ENCODE results near the gene TSPAN3. TPM values are rescaled to one million over a fixed set of nuclear protein-coding genes. Genes with fewer than 3 reads are reported as not detected.

Gene TSPAN3
- total and polyA plus RNA-seq, 2 donors (not counting 3 experiments of a cell fraction or from before 2014, with no cell fraction given): 215 to 606 TPM

- Histone ChIP-seq H3K27ac (ENCODE audit: insufficient read depth, low read depth, low read length) (no peak overlapping the region), H3K9me1 (replicated peaks; ENCODE audit: control insufficient read depth, extremely low read depth, insufficient read depth, low read length) (no peaks in the 10 kb centered on the region), H3K27me3 (ENCODE audit: control insufficient read depth in 2 of 2, insufficient read depth in 2 of 2, low read length in 2 of 2) (peaks cover 0 to 2% of the 10 kb centered on the region in 2 experiments), H3K9ac (replicated peaks; ENCODE audit: extremely low read depth, insufficient read depth, low read length) (no peak overlapping the region), H4K20me1 (replicated peaks; ENCODE audit: control insufficient read depth, extremely low read depth, insufficient read depth, low read length) (no peaks in the 10 kb centered on the region), H3K4me2 (ENCODE audit: insufficient read depth, low read length) (no peak overlapping the region), H3K79me2 (ENCODE audit: control insufficient read depth, insufficient read depth, low read length) (no peaks in the 10 kb centered on the region), H3K4me1 (ENCODE audit: control insufficient read depth, extremely low read depth, insufficient read depth, low read length) (no peaks in the 10 kb centered on the region), H3K4me3 (replicated peaks in 1 of 3; ENCODE audit: insufficient read depth in 1 of 3, low read depth in 1 of 3, low read length in 3 of 3) (no peak overlapping the region), H3K9me3 (replicated peaks; ENCODE audit: control insufficient read depth, insufficient read depth, low read length) (no peaks in the 10 kb centered on the region), H2AFZ (ENCODE audit: low read depth, low read length) (no peak overlapping the region), H3K36me3 (ENCODE audit: control insufficient read depth in 2 of 2, extremely low read depth in 1 of 2, insufficient read depth in 2 of 2, low read length in 2 of 2) (no peaks in the 10 kb centered on the region)
- no peak for DNase-seq (ENCODE audit: low read depth, low spot score)
- TF ChIP-seq POLR2A (IDR thresholded peaks at IDR 0.05; ENCODE audit: low read depth, low read length) (no peak), GATA2 (IDR thresholded peaks at IDR 0.05; ENCODE audit: insufficient read depth, insufficient read length, low read depth, low read length) (no peak), EZH2 (IDR thresholded peaks at IDR 0.05; ENCODE audit: borderline replicate concordance, low read depth, low read length, severe bottlenecking) (no peak), POLR2AphosphoS5 (IDR thresholded peaks at IDR 0.05; ENCODE audit: insufficient read depth, low read depth, low read length) (no peak)
- intact Hi-C loops (cut with micrococcal nuclease): no loop called here
- no TSS peak for BruUV-seq (replicated peaks)
- dilution Hi-C loops (cut with MboI; ENCODE audit: extremely low pct_ligation_motif_present, low sequenced_read_pairs): no loop called here
- ChIA-PET POLR2A (interaction anchor here (0.7 kb wide), 2 partner anchors 448 to 450 kb away, joined by 3 to 7 read pairs; no protein-coding TSS in a partner anchor), CTCF (interaction anchor here (0.7 to 1.9 kb wide), 3 partner anchors 14 to 450 kb away, joined by 3 to 4 read pairs (median 3); no protein-coding TSS in a partner anchor)
- FAIRE-seq: no peak
These were observed 22.5 kb upstream of the TSPAN3 start for GRCh38 chr15:77093436-77093835.

DNA sequence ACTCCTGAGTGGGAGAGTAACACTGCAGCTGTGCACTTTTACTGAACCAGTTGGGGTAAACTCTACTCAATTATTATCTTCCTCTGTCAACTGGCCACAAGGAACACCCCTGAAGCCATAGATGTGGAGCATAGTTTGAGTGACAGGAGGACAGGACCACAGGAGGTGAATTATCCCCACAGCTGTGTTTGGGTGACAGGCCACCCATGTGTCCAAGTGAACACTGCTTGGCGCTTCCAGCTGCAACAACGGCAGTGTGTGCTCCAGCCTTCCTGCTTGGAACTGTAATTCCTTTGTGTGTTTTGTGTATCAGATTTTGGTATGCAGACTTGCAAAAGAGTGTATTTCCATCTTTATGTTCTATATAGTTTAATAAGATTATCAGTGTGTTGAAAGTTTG, 20.2 kb upstream of the TSPAN3 start:
- Histone ChIP-seq H3K27ac (ENCODE audit: insufficient read depth, low read depth, low read length) (no peak overlapping the region), H3K36me3 (ENCODE audit: control insufficient read depth in 2 of 2, extremely low read depth in 1 of 2, insufficient read depth in 2 of 2, low read length in 2 of 2) (no peaks in the 10 kb centered on the region), H4K20me1 (replicated peaks; ENCODE audit: control insufficient read depth, extremely low read depth, insufficient read depth, low read length) (no peaks in the 10 kb centered on the region), H3K27me3 (ENCODE audit: control insufficient read depth in 2 of 2, insufficient read depth in 2 of 2, low read length in 2 of 2) (peaks cover 0 to 2% of the 10 kb centered on the region in 2 experiments), H3K4me1 (ENCODE audit: control insufficient read depth, extremely low read depth, insufficient read depth, low read length) (no peaks in the 10 kb centered on the region), H3K4me3 (replicated peaks in 1 of 3; ENCODE audit: insufficient read depth in 1 of 3, low read depth in 1 of 3, low read length in 3 of 3) (no peak overlapping the region), H3K9me3 (replicated peaks; ENCODE audit: control insufficient read depth, insufficient read depth, low read length) (no peaks in the 10 kb centered on the region), H2AFZ (ENCODE audit: low read depth, low read length) (no peak overlapping the region), H3K4me2 (ENCODE audit: insufficient read depth, low read length) (no peak overlapping the region), H3K9me1 (replicated peaks; ENCODE audit: control insufficient read depth, extremely low read depth, insufficient read depth, low read length) (no peaks in the 10 kb centered on the region), H3K79me2 (ENCODE audit: control insufficient read depth, insufficient read depth, low read length) (no peaks in the 10 kb centered on the region), H3K9ac (replicated peaks; ENCODE audit: extremely low read depth, insufficient read depth, low read length) (no peak overlapping the region)
- ChIA-PET POLR2A (no interaction called here), CTCF (no interaction called here)
- dilution Hi-C loops (cut with MboI; ENCODE audit: extremely low pct_ligation_motif_present, low sequenced_read_pairs): no loop called here
- intact Hi-C loops (cut with micrococcal nuclease): no loop called here
- no peak for FAIRE-seq
- no peak for DNase-seq (ENCODE audit: low read depth, low spot score)
- TF ChIP-seq EZH2 (IDR thresholded peaks at IDR 0.05; ENCODE audit: borderline replicate concordance, low read depth, low read length, severe bottlenecking) (no peak), FOS (IDR thresholded peaks at IDR 0.05; ENCODE audit: borderline replicate concordance, insufficient read depth, low read length) (no peak), POLR2A (IDR thresholded peaks at IDR 0.05; ENCODE audit: low read depth, low read length) (no peak), CTCF (IDR thresholded peaks at IDR 0.05; ENCODE audit: extremely low read depth in 1 of 2, insufficient read depth in 1 of 2, low read depth in 1 of 2, low read length in 2 of 2) (no peak), MAX (IDR thresholded peaks at IDR 0.05; ENCODE audit: insufficient read depth, insufficient read length) (no peak), POLR2AphosphoS5 (IDR thresholded peaks at IDR 0.05; ENCODE audit: insufficient read depth, low read depth, low read length) (no peak), GATA2 (IDR thresholded peaks at IDR 0.05; ENCODE audit: insufficient read depth, insufficient read length, low read depth, low read length) (no peak), MYC (IDR thresholded peaks at IDR 0.05; ENCODE audit: low read depth, low read length) (no peak), JUN (IDR thresholded peaks at IDR 0.05; ENCODE audit: borderline replicate concordance, insufficient read depth, insufficient read length, low read depth) (no peak)
- no TSS peak for BruUV-seq (replicated peaks)

All from endothelial cell of umbilical vein (primary cell).